NCI-H345 treated with DMSO at 0.1 percent for 48 hours (cell line): ENCODE measurements around the gene METTL22.

Experiments
- DNase-seq: peaks from one replicate; lab custom pipeline; 2025; ENCODE audit not compliant: unreplicated experiment; lab: John Stamatoyannopoulos, UW

Gene METTL22

DNA sequence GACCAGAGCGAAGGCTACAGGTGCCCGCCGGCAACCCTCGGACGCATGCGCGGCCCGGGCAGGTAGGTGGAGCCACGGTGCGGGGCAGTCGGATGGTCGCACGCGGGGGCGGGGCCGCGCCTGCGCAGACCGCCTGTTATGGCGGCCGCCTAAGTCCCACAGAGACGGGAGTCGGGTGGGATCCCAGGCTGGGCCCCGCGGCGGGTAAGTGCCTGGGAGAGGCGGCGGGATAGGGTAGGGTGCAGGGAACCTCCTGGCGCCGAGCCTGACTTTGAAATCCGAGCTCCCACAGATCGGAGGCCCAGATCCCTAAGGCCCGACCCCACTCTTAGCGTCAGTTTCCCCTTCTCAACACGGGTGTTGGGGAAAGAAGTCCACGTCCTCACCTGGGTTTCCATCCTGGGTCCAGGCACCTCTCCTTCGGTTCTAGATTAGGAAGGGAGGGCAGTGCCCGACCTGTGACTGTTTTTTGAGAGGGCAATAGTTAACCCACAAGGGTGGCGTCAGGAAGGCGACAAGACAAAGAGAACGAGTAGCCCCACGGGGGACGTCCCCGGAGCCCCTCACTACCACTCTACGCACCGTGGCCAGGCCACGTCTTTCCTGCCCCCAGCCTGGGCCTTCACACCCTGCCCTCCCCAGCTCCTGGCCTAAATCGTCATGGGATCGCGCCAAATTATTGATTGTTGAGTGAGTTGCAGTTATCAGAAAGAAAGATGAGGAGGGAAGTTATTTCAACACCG, at the start of gene METTL22:
Gene METTL22, plus strand, starts transcription at position 127 of the 743 bp plus-strand sequence. CDS start 3,968 bp downstream, outside the sequence.
- DNase-seq: peak; percentile 70

- DNase-seq: no peak
Observed at GRCh38 chr16:8572063-8572918, 49.2 kb upstream of the METTL22 start.

DNA sequence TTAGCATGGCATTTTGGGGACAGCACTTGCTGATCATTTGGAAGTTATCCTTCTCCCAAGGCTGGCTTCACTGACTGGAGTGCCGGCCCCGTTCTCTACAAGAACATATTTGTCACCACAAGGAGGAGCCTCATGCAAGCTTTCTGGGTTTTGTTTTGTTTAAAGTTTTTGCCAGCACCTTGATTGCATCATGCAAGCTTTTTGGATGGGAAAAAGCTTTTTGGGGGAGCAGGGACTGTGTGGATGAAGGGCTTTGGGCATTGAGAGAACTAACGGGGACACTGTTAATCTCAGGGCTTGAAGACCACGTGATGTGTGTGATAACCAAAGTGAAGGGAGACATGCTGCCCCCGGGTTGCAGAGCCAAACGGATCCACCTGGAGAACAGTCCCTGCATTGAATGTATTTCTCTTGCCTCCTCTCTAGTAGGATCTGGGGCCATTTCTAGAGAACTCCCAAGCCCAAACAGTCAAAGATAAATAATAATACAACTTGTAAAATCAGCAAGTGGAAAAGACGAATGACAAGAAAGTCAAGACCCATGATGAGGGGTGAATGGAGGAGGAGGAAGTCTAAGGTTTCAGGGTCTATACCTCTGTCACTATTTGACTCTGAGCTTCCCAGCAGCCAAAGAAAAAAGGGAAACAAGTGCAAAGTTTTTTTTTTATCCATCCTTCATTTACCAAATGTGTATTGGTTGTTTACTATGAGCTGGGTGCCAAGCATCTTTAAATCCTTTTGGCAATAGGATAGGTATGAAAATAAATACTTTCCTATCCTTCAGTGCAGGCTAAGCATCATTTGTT, 48.4 kb upstream of the METTL22 start:
- DNase-seq: no peak

DNA sequence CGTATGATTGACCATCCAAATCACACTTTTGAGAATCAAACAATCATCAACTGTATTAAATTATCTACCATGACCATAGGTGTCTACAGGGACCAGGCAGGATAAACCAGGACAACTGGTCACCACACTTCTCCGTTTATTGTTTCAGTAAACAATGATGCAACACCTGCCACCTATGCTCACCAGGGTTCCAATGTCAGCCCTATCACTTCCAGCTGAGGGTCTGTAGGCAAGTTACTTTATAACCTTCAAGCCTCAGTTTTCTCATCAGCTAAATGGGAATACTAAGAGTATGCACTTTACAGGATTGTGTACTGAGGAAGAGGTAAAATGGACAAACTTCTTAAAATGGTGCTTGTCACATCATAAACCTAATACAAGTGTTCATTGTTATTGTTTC, 46.1 kb upstream of the METTL22 start:
- DNase-seq: no peak

GRCh38 chr16:8576141-8577004, 45.1 kb upstream of the METTL22 start:
- DNase-seq: no peak

GRCh38 chr16:8577678-8578304, 43.7 kb upstream of the METTL22 start:
- no peak for DNase-seq

- DNase-seq: no peak
Observed at GRCh38 chr16:8579559-8579958, 41.9 kb upstream of the METTL22 start.

DNA sequence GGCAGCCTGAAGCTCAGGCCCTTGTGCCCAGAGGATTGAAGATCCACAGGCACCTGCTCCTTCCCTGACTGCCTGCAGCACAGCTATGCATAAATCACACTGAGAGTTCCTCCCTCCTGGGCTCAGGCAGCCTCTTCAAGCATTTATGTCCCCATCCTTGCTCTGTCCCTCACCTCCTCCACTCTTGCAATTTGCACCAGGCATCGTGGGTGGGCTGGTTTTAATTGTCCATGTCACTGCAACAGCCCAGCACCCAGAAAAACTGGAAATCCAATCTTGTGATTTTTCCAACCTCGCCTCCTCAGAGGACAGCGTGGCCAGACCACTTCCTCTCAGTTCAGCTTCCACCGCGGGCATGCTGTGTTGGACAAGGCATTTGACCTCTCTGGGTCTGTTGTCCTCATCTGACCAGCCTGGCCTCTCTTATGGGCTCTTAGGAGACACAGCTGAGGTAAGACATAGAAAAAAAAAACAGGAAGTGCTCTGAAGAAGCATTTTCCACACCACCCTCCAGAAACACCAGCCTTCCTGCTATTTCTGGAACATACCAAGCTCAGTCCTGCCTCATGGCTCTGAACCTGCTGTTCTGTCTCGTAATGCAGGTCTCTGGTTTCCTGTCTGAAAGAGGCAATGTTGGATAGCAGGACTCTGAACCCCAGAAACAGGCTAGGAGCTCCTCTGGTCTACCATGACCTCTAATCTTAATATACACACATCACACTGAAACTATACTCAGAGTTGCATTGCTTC, 39.5 kb upstream of the METTL22 start:
- DNase-seq: no peak

DNA sequence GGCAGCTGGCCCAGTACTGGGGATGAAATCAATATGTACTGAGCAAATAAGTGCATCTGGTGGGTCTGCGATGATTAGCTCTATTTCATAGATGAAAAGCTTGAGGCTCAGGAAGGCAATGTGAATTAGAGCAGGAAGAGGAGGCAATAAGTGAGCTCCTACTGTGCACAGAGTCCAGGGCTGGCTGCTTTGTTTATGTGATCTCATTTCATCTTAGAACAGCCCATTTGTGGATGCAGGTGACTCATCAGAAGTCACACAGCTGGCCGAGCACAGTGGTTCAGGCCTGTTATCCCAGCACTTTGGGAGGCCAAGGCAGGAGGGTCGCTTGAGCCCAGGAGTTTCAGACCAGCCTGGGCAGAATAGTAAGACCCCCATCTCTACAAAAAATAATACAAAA, 38.3 kb upstream of the METTL22 start:
- no peak for DNase-seq

- DNase-seq: no peak
Observed at GRCh38 chr16:8583732-8584131, 37.8 kb upstream of the METTL22 start.

- no peak for DNase-seq
Observed at GRCh38 chr16:8585041-8585440, 36.5 kb upstream of the METTL22 start.

DNA sequence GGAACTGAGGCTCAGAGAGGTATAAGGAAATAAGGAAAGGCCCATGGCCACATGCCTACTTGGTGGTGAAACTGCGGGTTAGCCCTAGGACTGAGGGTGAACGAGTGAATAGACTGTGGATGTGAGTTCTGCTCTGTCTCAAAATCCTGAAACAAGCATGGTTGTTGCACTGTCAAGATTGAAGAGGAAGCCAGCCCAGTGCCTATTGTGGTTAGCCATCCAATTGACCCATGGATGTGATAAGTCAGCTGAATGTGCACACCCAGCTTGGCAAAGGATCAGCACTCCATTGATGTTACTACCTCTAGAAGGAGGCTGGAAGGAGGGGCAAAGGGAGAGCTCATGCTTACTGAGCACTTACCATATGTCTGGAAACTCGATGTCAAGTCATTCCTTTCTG, 35.6 kb upstream of the METTL22 start:
- no peak for DNase-seq

DNA sequence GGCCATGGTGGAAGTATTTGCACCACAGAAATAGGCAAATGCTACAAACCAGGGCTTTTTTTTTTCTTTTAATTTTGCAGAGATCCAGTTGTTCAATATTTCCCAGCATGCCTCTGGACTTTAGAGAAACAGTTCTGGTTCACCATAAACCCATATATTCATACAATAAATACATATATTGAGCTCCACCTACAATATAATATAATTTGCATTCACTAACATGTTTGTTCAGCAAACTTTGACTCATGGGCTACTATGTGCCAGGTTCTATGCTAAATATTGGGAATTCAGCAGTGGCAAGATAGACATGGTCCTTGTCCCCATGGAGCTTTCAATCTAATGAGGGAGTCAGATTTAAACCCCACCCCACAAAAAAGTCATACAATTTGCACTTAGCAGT, 34.4 kb upstream of the METTL22 start:
- DNase-seq: no peak

- DNase-seq: no peak
Observed at GRCh38 chr16:8588682-8589056, 32.8 kb upstream of the METTL22 start.

DNA sequence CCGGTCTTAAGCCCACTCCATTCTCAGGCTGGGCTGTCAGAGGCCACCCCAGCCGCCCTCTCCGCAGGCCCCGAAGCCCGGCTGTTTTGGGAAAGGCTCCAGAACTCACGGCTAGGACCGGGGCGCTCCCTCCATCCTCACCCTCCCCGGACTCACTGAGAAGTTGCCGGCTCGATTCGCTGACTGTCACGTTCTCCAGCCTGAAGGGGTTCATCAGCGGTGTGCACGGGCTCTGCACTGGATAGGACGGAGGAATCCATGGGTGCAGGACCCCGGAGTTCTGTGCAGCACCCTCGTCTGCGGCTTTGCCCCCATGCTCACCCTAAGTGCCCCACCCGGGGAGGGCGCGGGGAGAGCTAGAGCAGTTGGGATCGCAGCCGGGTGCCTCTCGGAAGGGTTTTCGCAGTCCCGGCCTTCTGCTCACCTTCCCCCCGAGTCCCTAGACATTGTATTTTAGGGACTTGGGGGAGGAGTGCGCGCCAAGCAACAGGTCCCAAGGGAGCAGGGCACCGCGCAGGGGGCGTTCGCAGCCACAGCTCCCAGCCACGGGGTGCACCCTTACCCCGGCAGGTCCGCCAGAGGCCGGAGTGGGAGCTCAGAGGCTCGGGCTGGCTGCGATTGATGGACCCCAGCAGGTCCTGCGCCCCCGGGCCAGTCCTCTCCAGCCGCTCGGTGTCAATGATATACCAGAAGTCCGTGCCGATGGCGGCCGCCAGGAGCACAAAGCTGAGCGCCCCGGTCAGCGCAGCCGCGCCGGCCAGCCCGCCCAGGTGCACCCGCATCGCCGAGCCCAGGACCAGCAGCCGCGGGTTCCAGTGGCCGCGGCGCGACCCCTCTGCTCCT, 32.2 kb upstream of the METTL22 start:
- DNase-seq: no peak

GRCh38 chr16:8589900-8590688, 31.4 kb upstream of the METTL22 start, which contains the start of gene TMEM114:
TMEM114 (minus strand) TSS chr16:8590511; CDS start chr16:8589838, 673 bp downstream.
- no peak for DNase-seq

DNA sequence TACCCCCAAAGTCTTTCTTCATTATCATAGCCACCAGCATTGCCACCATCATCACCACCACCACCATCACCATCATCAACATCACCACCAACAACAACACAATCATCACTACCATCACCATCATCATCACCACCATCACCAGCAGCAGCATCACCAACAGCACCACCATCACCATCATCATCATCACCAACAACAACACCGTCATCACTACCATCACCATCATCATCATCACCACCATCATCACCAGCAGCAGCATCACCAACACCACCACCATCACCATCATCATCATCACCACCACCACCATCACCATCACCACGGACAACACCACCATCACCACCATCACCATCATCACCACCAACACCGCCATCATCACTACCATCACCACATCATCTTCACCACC, 30.7 kb upstream of the METTL22 start:
- no peak for DNase-seq

- DNase-seq: no peak
Observed at GRCh38 chr16:8591451-8591850, 30.0 kb upstream of the METTL22 start.
